HG03565 (cell line): ENCODE measurements around the gene TSPY8.
"Not testable (repeated sequence)": the region's sequence is repeated elsewhere in the genome, so short reads cannot be mapped to it uniquely, and the experiment has no call there.

ENCODE experiments used
- ATAC-seq: cut with Tn5 transposase; IDR thresholded peaks from one replicate; pipeline ENCODE4 v1.9.1; 2021; ENCODE audit warnings: mild to moderate bottlenecking, moderate library complexity; ENCODE audit not compliant: unreplicated experiment

TSPY8 gene

GRCh38 chrY:9357497-9357896 is at the start of gene TSPY8:
TSS of gene TSPY8 (plus strand) at chrY:9357797. CDS start at chrY:9357843, 46 bp downstream.
- ATAC-seq, result not testable (repeated sequence)

- ATAC-seq, result no peak
These were observed 36.6 kb upstream of the TSPY8 start for GRCh38 chrY:9320996-9321395.

- not testable (repeated sequence) for ATAC-seq
These were observed 20.4 kb upstream of the TSPY8 start, which contains the start of gene TSPY4 for GRCh38 chrY:9337164-9337563. TSS of gene TSPY4 (plus strand) at chrY:9337464. CDS start at chrY:9337510, 46 bp downstream.

GRCh38 chrY:9396527-9396926 is 38.9 kb downstream of the TSPY8 start:
- ATAC-seq, result not testable (repeated sequence)

- not testable (repeated sequence) for ATAC-seq
These were observed 40.5 kb downstream of the TSPY8 start, which contains the start of gene TSPY3 for GRCh38 chrY:9398121-9398520. TSS of gene TSPY3 (plus strand) at chrY:9398421. CDS start at chrY:9398467, 46 bp downstream.
